Omental fat pad (tissue), 4 donors: ENCODE data around the gene CORIN. TPM values are rescaled to one million over a fixed set of nuclear protein-coding genes. Genes with fewer than 3 reads are reported as not detected.

Experiments
- ATAC-seq: fragments of 150-250 bp; one replicate; pipeline ENCODE4 v1.9.1; 2016; ENCODE audit warnings: mild to moderate bottlenecking, moderate library complexity; ENCODE audit not compliant: low FRiP score
- DNase-seq: peaks from one replicate; pipeline ENCODE4 v3.0.0-alpha.2; 2019; ENCODE audit warnings: low spot score
- total RNA-seq, 4 donors: library from RNA; depleted of rRNA; stranded (reverse); fragments of >200 nt; gene quantifications; one replicate each; pipeline ENCODE4 v1.1.0, GENCODE V29; 2016
- TF ChIP-seq, protein P1 (sequence below), 3 donors: fragments of 450-650 bp; IDR thresholded peaks; one replicate each; pipeline ENCODE4 v1.5.1; 2016 to 2017; ENCODE audit warnings: antibody characterized with exemption in 3 of 3, mild to moderate bottlenecking in 3 of 3, moderate library complexity in 2 of 3

Gene CORIN
- total RNA-seq, 4 donors from 2014 or later = 0.28 to 0.48 TPM; not detected in 2

DNA sequence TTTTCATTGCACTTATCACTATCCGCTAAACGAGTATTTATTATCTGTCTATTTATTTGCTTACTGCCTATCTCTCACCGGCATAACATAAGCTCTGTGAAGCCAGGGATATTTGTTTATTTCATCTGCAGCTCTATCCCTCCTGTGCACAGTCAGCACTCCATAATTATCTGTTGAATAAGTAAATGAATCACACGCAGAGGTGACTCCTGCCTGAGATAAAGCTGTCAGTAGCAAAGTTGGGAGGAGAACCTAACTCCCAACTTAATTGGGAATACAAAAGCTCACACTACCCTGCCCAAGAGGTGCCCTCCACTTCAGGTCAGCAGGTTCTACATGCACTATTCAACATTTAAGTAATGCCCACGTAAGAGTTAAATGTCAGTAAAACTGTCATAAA lies 85.7 kb downstream of the CORIN start:
- DNase-seq = no peak
- ATAC-seq = no peak
- TF ChIP-seq, protein P1, sequence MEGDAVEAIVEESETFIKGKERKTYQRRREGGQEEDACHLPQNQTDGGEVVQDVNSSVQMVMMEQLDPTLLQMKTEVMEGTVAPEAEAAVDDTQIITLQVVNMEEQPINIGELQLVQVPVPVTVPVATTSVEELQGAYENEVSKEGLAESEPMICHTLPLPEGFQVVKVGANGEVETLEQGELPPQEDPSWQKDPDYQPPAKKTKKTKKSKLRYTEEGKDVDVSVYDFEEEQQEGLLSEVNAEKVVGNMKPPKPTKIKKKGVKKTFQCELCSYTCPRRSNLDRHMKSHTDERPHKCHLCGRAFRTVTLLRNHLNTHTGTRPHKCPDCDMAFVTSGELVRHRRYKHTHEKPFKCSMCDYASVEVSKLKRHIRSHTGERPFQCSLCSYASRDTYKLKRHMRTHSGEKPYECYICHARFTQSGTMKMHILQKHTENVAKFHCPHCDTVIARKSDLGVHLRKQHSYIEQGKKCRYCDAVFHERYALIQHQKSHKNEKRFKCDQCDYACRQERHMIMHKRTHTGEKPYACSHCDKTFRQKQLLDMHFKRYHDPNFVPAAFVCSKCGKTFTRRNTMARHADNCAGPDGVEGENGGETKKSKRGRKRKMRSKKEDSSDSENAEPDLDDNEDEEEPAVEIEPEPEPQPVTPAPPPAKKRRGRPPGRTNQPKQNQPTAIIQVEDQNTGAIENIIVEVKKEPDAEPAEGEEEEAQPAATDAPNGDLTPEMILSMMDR (IDR thresholded peaks at IDR 0.05) = no peak

DNA sequence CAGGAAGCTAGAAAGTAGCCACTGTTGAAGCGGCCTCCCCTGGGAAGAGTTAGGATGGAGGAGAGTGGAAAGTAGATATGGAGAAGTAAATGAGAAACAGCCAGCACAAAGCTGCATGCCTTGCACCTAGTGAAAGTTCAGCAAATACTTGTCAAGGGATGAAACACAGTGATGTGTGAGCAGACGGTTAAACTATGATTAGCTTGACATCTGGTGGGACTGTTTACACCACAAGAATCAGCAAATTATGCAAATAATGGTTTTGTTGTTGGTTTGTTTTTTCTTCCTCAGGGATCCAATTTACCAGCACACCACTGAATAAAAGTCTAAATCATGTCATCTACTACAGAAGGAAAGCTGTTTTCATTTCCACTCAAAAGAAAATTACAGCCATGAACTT lies 87.1 kb downstream of the CORIN start:
- no peak for DNase-seq
- TF ChIP-seq, protein P1 (IDR thresholded peaks at IDR 0.05) = no peak
- no peak for ATAC-seq

DNA sequence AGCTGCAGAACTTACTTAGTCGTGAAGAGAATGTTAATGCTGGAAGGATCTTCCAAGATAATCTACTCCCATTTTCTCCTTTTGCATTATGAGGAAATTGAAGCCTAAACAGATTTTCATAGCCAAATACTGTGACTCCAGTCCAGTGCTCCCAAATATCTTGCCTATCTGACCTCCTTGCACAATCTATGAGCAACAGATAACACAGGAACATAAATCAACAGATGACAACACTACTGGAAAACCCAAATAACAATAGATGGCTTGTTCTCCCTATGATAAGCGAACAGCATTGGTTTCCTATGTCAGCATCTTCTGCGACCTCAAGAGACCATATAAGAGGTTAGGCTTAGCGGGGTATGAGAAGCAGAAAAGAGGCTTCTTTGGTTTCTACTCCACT lies 88.0 kb downstream of the CORIN start:
- no peak for DNase-seq
- ATAC-seq = no peak
- TF ChIP-seq, protein P1 (IDR thresholded peaks at IDR 0.05) = no peak

DNA sequence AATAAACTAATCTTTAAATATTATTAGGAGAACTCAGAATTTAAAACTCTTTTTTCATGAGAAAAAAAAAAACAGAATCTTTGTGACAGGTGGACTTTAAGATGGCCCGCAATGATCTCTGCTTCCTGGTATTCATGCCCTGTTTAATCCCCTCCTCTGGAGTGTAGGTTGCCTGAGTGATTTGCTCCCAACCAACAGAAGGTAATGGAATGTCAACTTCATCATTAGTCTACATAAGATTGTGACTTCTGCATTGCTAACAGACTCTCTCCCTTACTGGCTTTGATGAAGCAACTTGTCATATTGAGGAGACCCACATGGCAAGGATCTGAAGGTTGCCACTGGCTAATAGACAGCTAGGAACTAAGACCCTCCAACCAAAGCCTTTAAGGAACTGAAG lies 88.8 kb downstream of the CORIN start:
- TF ChIP-seq, protein P1 (IDR thresholded peaks at IDR 0.05) = no peak
- no peak for DNase-seq
- no peak for ATAC-seq

DNA sequence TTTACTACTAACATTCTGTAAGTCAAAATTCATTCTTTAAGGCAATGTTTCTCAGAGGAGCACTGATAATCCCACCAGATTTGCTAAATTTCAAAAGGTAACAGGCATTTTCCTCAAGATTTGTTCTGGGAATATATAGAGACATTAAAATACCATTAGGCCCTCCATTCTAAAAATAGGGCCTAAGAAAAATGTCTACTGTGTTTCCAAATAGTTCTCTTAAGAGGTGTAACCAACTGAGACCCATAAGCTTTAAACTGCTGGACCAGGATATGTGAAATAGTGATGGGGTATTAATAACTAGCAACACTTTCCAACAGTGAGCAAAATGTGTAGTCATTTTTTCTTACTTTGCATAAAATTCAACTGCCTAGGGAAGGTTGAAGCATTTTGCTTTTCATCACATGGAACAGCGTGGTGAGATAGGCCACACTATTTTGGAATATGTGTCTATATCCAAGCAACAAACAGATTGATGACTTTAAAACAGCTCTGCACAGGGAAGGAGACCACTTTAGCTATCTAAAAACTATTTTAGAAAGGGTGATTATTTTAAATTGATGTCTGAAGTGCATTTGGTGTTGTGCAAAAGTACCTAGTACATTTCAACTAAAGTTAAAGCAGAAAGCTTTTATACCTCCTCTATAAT lies 89.9 kb downstream of the CORIN start:
- ATAC-seq (no peak), DNase-seq (no peak)

GRCh38 chr4:47747211-47747610 lies 90.7 kb downstream of the CORIN start:
- TF ChIP-seq, protein P1 (IDR thresholded peaks at IDR 0.05) = no peak
- ATAC-seq = no peak
- no peak for DNase-seq

More for the DNA sequence above, 89.9 kb downstream of the CORIN start:
- TF ChIP-seq, protein P1 (IDR thresholded peaks at IDR 0.05) = no peak

DNA sequence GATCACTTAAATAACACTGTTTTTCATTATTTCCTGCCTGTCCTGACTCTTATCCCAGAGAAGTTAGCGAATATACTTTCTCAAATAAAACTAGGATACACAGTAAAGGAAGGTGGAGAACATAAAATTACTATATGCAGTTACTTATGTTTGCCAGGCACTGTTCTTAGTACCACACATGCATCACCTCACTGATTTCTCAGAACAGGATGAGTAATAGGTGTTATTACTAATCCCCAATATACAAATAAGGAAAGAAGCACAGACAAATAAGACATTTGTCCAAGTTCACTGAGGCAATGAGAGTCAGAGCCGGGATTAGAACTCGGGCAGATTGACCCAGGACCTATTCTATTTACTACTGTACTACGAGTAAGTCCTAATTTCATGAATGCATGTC lies 91.7 kb downstream of the CORIN start:
- ATAC-seq (no peak), DNase-seq (no peak)
- TF ChIP-seq, protein P1 (IDR thresholded peaks at IDR 0.05) = no peak
